ENCODE results near the gene EDIL3. TPM values are rescaled to one million over a fixed set of nuclear protein-coding genes. Genes with fewer than 3 reads are reported as not detected.

EDIL3 gene
- total RNA-seq, 1 experiment from 2014 or later: 17.6 TPM

GRCh38 chr5:84265130-84265529 lies 119.5 kb downstream of the EDIL3 start:
- intact Hi-C loops (cut with micrococcal nuclease; ENCODE audit: unreplicated experiment): no loop called here
- Histone ChIP-seq H3K9me3 (ENCODE audit: control insufficient read depth, insufficient read depth, low read depth, low read length) (no peaks in the 10 kb centered on the region), H3K36me3 (ENCODE audit: control insufficient read depth, insufficient read depth, low read length) (no peaks in the 10 kb centered on the region), H3K4me1 (ENCODE audit: control insufficient read depth, insufficient read depth, low read length) (no peaks in the 10 kb centered on the region), H3K27ac (ENCODE audit: low read length) (no peak overlapping the region), H3K27me3 (ENCODE audit: control insufficient read depth, insufficient read depth, low read length) (no peaks in the 10 kb centered on the region), H3K4me3 (ENCODE audit: low read depth in 2 of 2, low read length in 2 of 2) (no peak overlapping the region)
- ChIA-PET POLR2A (no interaction called here), CTCF (no interaction called here)
- in situ Hi-C loops (cut with HindIII; ENCODE audit: low pct_unique_long_range_greater_than_20kb, low sequenced_read_pairs): no loop called here
- no TSS peak for BruUV-seq (replicated peaks)
- ATAC-seq (no peak), DNase-seq (ENCODE audit: low read depth, low spot score) (no peak)
- TF ChIP-seq SIN3A (IDR thresholded peaks at IDR 0.05; ENCODE audit: borderline replicate concordance, insufficient read depth, low read depth, low read length) (no peak), TCF7L2 (IDR thresholded peaks at IDR 0.05; ENCODE audit: low read depth, low read length) (no peak)

- POLR2A ChIA-PET: no interaction called here
- Histone ChIP-seq H3K27me3 (ENCODE audit: control insufficient read depth, insufficient read depth, low read length) (no peaks in the 10 kb centered on the region), H3K36me3 (ENCODE audit: control insufficient read depth, insufficient read depth, low read length) (no peaks in the 10 kb centered on the region), H3K27ac (ENCODE audit: low read length) (no peak overlapping the region), H3K4me1 (ENCODE audit: control insufficient read depth, insufficient read depth, low read length) (no peaks in the 10 kb centered on the region), H3K9me3 (ENCODE audit: control insufficient read depth, insufficient read depth, low read depth, low read length) (no peaks in the 10 kb centered on the region), H3K4me3 (ENCODE audit: low read depth in 2 of 2, low read length in 2 of 2) (no peak overlapping the region)
- no TSS peak for BruUV-seq (replicated peaks)
- ATAC-seq (no peak), DNase-seq (ENCODE audit: low read depth, low spot score) (no peak)
- CTCF ChIA-PET: no interaction called here
- TF ChIP-seq POLR2AphosphoS5 (IDR thresholded peaks at IDR 0.05; ENCODE audit: low read depth, low read length): no peak
- TF ChIP-seq, protein P1, sequence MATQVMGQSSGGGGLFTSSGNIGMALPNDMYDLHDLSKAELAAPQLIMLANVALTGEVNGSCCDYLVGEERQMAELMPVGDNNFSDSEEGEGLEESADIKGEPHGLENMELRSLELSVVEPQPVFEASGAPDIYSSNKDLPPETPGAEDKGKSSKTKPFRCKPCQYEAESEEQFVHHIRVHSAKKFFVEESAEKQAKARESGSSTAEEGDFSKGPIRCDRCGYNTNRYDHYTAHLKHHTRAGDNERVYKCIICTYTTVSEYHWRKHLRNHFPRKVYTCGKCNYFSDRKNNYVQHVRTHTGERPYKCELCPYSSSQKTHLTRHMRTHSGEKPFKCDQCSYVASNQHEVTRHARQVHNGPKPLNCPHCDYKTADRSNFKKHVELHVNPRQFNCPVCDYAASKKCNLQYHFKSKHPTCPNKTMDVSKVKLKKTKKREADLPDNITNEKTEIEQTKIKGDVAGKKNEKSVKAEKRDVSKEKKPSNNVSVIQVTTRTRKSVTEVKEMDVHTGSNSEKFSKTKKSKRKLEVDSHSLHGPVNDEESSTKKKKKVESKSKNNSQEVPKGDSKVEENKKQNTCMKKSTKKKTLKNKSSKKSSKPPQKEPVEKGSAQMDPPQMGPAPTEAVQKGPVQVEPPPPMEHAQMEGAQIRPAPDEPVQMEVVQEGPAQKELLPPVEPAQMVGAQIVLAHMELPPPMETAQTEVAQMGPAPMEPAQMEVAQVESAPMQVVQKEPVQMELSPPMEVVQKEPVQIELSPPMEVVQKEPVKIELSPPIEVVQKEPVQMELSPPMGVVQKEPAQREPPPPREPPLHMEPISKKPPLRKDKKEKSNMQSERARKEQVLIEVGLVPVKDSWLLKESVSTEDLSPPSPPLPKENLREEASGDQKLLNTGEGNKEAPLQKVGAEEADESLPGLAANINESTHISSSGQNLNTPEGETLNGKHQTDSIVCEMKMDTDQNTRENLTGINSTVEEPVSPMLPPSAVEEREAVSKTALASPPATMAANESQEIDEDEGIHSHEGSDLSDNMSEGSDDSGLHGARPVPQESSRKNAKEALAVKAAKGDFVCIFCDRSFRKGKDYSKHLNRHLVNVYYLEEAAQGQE (IDR thresholded peaks at IDR 0.05; ENCODE audit: insufficient read depth in 1 of 2, low read depth in 2 of 2, low read length in 1 of 2): no peak
- TF ChIP-seq TCF7L2 (IDR thresholded peaks at IDR 0.05; ENCODE audit: low read depth, low read length): no peak
- TF ChIP-seq CTCF (IDR thresholded peaks at IDR 0.05): no peak
- no peak for TF ChIP-seq SIN3A (IDR thresholded peaks at IDR 0.05; ENCODE audit: borderline replicate concordance, insufficient read depth, low read depth, low read length)
- intact Hi-C loops (cut with micrococcal nuclease; ENCODE audit: unreplicated experiment) (no loop called here), in situ Hi-C loops (cut with HindIII; ENCODE audit: low pct_unique_long_range_greater_than_20kb, low sequenced_read_pairs) (no loop called here)
These were observed 123.7 kb downstream of the EDIL3 start for GRCh38 chr5:84260939-84261338.

- Histone ChIP-seq H3K36me3 (ENCODE audit: control insufficient read depth, insufficient read depth, low read length) (no peaks in the 10 kb centered on the region), H3K4me3 (ENCODE audit: low read depth in 2 of 2, low read length in 2 of 2) (no peak overlapping the region), H3K4me1 (ENCODE audit: control insufficient read depth, insufficient read depth, low read length) (no peaks in the 10 kb centered on the region), H3K27ac (ENCODE audit: low read length) (no peak overlapping the region), H3K27me3 (ENCODE audit: control insufficient read depth, insufficient read depth, low read length) (no peaks in the 10 kb centered on the region), H3K9me3 (ENCODE audit: control insufficient read depth, insufficient read depth, low read depth, low read length) (no peaks in the 10 kb centered on the region)
- no peak for TF ChIP-seq CTCF (IDR thresholded peaks at IDR 0.05)
- no peak for TF ChIP-seq SIN3A (IDR thresholded peaks at IDR 0.05; ENCODE audit: borderline replicate concordance, insufficient read depth, low read depth, low read length)
- no peak for TF ChIP-seq POLR2AphosphoS5 (IDR thresholded peaks at IDR 0.05; ENCODE audit: low read depth, low read length)
- in situ Hi-C loops (cut with HindIII; ENCODE audit: low pct_unique_long_range_greater_than_20kb, low sequenced_read_pairs) (no loop called here), intact Hi-C loops (cut with micrococcal nuclease; ENCODE audit: unreplicated experiment) (no loop called here)
- ChIA-PET CTCF (no interaction called here), POLR2A (no interaction called here)
- ATAC-seq (no peak), DNase-seq (ENCODE audit: low read depth, low spot score) (no peak)
- no TSS peak for BruUV-seq (replicated peaks)
These were observed 124.5 kb downstream of the EDIL3 start for GRCh38 chr5:84260140-84260539.
